Coronary artery (tissue), 2 donors: ENCODE measurements around the gene NUDT16L1.
A peak's percentile ranks its signal among the peaks of the same experiment; 100 is the strongest.
"Not testable (repeated sequence)": the region's sequence is repeated elsewhere in the genome, so short reads cannot be mapped to it uniquely, and the experiment has no call there.

Experiments used
- DNase-seq: peaks from one replicate; pipeline ENCODE4 v3.0.0-alpha.2; 2017; ENCODE audit warnings: low spot score
- H3K27ac ChIP-seq, 2 donors: fragments of 200-600 bp; sonication (generic); one replicate each; pipeline ENCODE4 v1.5.1; 2016 to 2019
- H3K4me3 ChIP-seq: fragments of 200-600 bp; sonication (generic); 2 replicates; pipeline ENCODE4 v1.5.1; 2016; ENCODE audit warnings: mild to moderate bottlenecking, moderate library complexity
- TF ChIP-seq, protein P1 (sequence below): fragments of 200-600 bp; sonication (generic); IDR thresholded peaks from one replicate; pipeline ENCODE4 v1.5.1; 2019; ENCODE audit warnings: antibody characterized with exemption

The NUDT16L1 gene

DNA sequence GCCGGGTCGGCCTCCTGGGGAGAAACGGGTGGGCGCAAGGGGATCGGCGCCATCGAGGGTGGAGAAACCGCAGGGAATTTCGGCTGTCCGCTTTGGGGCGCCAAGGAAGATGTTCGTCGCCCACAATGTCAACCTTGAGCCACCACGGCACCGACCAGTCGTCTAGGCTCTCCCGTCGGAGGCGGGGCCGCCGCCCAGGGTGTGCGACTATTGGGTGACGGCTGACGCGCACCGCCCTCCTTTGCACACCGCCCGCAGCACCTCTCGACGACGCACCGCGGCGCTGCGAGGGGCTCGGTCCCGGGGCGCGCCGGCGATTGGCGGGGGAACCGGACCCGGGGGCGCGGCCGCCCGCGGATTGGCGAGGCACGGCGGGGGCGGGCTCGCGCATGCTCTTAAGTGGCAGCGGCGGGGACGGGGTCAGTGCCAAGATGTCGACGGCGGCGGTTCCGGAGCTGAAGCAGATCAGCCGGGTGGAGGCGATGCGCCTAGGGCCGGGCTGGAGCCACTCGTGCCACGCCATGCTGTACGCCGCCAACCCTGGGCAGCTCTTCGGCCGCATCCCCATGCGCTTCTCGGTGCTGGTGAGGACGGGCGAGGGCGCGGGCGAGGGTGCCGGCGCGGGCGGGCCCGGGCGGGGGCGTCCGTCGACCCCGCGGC lies at the start of gene NUDT16L1:
Gene NUDT16L1 (plus strand): TSS at position 267 of the 660 bp plus-strand sequence. CDS start 165 bp downstream, at position 432.
- Histone ChIP-seq H3K27ac (peak within 1 kb of the TSS; percentile 80 to 96), H3K4me3 (peak within 1 kb of the TSS; percentile 100)
- DNase-seq = peak; percentile 96
- TF ChIP-seq, protein P1, sequence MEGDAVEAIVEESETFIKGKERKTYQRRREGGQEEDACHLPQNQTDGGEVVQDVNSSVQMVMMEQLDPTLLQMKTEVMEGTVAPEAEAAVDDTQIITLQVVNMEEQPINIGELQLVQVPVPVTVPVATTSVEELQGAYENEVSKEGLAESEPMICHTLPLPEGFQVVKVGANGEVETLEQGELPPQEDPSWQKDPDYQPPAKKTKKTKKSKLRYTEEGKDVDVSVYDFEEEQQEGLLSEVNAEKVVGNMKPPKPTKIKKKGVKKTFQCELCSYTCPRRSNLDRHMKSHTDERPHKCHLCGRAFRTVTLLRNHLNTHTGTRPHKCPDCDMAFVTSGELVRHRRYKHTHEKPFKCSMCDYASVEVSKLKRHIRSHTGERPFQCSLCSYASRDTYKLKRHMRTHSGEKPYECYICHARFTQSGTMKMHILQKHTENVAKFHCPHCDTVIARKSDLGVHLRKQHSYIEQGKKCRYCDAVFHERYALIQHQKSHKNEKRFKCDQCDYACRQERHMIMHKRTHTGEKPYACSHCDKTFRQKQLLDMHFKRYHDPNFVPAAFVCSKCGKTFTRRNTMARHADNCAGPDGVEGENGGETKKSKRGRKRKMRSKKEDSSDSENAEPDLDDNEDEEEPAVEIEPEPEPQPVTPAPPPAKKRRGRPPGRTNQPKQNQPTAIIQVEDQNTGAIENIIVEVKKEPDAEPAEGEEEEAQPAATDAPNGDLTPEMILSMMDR = no peak

DNA sequence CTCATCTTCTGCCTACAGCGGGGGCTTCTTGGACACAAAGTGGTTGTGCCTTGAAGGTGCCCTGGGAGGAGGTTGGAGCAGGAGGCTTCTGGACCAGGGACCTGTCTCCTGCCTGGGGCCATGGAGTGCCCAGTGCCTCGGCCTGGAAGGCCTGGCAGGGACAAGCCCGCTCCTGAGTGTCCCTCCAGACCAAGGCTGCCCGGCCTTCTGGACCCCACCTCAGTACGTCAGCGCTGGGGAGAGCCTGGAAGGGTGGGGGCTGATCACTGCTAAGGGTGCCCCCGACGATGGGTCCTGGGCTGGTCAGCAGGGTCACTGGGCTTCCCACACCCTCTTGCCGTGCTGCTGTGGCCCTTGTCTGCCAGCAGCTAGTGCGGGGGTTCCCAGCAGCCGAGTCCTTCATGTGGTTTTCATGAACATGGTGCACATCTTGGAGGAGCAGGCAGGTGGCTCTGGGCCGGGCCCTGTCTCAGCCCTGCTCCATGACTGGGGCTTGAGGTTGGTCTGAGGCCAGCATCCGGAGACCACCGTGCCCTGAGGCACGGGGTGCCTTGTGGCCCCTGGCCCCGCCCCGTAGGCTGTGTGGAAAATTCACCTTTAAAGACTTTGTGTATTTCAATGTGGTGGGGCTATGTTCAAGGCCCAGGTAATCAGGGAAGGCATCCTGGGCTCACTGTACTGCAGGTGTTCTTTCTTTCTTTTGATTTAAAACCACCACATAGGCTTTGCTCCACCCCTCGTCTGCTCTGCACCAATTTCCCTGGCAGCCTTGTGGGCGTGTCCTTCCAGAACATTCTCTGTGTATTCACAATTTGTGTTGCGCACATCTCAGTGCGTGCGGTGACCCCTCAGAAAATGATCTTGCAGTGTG lies 46.4 kb upstream of the NUDT16L1 start:
- TF ChIP-seq, protein P1 = no peak
- no peak overlapping the region for H3K4me3 ChIP-seq
- DNase-seq = no peak
- no peak overlapping the region for H3K27ac ChIP-seq

DNA sequence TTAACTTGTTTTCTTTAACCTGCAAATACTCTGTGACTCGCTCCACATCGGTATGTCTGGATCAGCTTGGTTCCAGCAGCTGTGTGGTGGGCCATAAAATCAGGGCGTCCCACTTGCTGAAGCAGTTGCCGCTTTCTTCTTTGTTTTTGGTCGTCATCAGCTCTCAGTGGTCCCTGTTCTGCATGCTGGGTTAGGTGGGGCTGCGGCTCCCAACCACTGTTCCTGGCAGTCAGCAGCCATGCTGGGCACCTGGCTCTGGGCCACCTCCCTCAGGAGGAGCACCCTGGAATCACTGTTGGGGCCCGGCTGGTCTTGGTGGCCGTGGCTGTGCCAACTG lies 45.8 kb upstream of the NUDT16L1 start:
- H3K27ac ChIP-seq = no peak overlapping the region
- DNase-seq = no peak
- no peak overlapping the region for H3K4me3 ChIP-seq
- TF ChIP-seq, protein P1 = no peak

- no peak overlapping the region for H3K27ac ChIP-seq
- DNase-seq = no peak
- TF ChIP-seq, protein P1 = no peak
- H3K4me3 ChIP-seq = no peak overlapping the region
These were observed 44.4 kb upstream of the NUDT16L1 start for GRCh38 chr16:4648917-4649316.

GRCh38 chr16:4649744-4650442 lies 43.5 kb upstream of the NUDT16L1 start:
- no peak overlapping the region for H3K27ac ChIP-seq
- TF ChIP-seq, protein P1 = no peak
- no peak overlapping the region for H3K4me3 ChIP-seq
- DNase-seq = peak; percentile 68

- H3K27ac ChIP-seq, H3K4me3 ChIP-seq: not testable (repeated sequence)
- TF ChIP-seq, protein P1 = peak; percentile 39
- peak; percentile 72 for DNase-seq
These were observed 42.8 kb upstream of the NUDT16L1 start for GRCh38 chr16:4650443-4651074.
